H4 (cell line): Measurements from ENCODE around the gene CDKN1C. TPM values are rescaled to one million over a fixed set of nuclear protein-coding genes. Genes with fewer than 3 reads are reported as not detected.

Experiments
- DNase-seq: peaks from one replicate; pipeline ENCODE4 v3.0.0-alpha.2; 2015; ENCODE audit warnings: low spot score
- total RNA-seq: library from RNA; depleted of rRNA; stranded (reverse); fragments of >200 nt; shearing (Covaris generic); gene quantifications from 2 replicates; pipeline ENCODE4 v1.2.3, GENCODE V29; 2014

The CDKN1C gene
- total RNA-seq, 1 experiment from 2014 or later: 5.1 TPM

DNA sequence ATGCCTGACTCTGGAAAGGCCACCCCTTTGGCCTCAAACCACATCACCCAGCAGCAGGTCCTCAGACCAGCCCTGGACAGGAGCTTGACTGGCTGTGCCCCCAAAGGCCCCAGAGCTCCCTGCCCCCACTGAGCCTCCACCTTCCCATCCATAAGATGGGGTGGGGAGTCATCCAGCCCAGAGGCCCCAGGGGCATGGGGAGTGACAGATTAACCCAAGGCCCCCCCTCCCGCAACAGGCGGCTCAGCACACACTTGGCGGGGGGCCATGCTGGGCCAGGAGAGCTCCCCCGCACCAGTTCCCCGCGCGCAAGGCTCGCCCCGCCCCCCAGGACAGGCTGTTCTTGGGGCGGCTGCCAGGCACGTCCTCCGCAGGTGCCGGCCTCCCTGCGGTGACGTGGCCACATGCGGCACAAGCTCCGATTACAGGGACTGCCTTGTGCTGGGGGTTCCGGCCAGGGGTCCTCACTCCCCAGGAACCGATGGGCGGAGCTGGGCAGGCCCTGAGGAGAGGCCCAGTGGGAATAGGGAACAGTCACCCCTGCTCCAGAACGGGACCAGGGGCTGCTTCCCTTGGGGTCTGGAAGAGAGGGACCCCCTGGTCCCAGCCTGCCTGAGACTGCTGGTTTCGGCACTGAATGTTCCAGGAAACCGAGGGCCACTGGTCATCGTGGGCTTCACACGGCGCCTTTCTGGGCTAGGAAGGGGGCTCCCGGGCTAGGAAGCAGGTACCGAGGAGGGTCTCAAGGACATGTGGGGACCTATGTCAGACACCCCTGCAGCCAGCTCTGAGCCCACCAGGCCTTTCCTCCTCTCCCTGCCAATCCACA, 5.1 kb upstream of the CDKN1C start:
- DNase-seq: no peak

DNA sequence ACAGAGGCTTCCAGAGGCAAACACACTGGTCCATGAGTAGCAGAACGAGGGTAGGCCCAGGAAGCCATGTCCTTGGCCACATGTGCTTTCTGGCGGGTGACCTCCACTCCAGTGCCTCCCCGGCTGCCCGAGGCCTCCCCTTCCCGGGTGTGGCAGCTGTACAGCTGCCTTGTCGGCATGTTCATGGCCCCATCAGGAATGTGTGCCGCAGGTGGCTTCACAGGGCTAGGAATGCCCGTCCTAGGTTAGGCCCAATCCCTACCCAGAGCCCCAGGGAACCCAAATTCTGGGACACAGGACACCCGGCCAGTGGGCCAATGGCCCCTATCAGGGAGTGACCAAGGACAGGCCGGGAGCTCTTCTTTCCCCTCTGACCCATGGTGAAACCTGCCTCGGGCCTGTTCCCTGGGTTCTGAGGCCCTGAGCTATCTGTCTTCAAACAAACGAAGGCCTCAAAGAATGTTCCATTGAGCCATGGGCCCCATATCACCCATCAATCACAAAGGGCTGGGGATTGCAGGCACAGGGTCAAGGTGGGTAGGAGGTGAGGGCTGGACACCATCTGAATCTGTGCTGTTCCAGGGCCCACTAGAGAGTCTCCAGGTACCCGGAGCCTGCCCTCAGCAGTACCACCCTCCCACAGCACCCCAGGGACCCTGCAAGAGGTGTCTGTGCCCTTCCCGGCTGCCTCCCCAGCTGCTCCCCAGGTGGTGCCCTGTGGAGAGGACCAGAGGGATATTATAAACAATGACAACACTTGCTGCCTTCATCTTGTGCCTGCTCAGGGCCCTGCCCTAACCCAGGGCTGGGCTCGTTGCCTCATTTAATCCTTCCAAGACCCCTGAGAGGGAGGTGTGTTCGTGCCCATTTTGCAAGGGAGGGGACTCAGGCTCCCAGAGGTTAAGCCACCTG, 4.0 kb upstream of the CDKN1C start:
- no peak for DNase-seq

DNA sequence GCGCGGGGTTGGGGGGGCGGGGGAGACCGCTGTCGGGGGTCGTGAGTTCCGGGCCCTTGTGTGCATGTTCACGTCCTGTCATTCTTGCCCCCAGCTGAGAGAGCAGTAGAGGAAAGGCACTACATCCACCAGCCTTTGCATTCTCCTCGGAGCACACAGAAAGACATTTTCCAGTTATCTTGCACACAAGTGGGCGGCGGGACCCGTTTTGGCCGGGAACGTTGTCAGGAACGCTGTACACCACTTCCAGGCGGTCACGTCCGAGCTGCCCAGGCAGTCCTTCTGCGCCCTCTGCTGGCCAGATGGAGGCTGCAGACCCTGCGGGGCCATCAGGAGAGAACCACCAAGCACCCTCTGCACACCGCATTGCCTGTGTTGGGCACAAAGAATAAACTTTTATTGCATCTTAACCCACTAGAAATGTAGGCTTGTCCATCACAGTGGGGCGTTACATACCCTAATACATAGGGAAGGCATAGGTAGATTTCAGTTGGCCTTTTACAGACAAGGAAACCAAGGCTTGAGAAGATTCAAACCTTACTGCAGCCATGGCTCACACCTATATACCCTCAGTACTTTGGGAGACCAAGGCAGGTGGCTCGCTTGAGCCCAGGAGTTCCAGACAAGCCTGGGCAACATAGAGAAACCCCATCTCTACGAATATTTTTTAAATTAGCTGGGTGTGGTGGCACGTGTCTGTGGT, 2.8 kb upstream of the CDKN1C start:
- peak; percentile 88 for DNase-seq

DNA sequence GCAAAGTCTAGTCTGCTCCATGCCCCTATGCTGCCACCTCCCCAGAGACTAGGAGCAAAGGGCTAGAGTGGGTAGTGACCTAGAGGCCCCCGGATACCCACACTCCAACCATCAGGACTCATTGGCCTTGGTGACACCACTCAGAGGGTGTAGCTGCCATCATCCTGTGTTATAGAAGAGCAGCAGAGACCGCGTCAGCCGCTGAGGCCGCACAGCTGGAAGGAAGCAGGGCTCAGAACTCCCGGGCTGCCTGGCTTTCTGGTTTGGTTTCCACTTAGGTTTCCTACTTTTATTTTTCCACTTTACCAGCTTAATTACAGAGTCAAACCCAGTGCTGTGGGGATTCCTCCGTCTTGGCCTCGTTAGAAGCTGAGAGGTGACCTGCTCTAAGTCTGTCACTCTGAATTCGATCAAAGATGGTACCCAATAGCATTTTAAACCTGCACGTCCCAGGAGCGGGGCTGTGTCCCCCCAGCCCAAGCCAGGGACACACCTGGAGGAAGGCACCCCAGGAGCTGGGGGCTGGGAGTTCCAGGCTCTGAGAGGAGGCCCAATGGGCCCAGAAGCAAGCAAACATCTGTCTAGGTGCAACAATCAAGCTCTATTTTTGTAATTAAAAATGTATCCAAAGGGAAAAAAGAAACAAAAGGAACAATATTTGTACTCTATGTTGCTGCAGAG, 2.1 kb upstream of the CDKN1C start:
- DNase-seq: no peak

DNA sequence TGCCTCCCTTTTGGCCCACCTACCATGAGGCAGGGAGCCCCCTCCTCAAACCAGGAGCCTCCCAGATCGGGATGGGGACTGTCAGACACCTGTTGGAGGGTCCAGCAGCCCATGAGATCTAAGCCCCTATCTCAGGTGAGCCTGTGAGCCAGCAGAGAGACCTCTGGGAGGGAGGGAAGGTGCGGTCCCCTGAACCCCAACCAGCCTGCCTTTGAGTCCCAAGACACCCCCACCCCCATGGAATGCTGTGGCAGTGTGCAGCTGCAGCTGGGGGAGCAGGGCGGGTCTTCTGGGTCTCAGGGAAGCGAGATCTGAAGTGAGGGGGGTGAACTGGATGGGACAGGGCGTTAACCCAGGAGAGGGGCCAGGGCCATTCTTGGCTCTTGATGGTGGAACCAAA, 1.4 kb upstream of the CDKN1C start:
- no peak for DNase-seq

DNA sequence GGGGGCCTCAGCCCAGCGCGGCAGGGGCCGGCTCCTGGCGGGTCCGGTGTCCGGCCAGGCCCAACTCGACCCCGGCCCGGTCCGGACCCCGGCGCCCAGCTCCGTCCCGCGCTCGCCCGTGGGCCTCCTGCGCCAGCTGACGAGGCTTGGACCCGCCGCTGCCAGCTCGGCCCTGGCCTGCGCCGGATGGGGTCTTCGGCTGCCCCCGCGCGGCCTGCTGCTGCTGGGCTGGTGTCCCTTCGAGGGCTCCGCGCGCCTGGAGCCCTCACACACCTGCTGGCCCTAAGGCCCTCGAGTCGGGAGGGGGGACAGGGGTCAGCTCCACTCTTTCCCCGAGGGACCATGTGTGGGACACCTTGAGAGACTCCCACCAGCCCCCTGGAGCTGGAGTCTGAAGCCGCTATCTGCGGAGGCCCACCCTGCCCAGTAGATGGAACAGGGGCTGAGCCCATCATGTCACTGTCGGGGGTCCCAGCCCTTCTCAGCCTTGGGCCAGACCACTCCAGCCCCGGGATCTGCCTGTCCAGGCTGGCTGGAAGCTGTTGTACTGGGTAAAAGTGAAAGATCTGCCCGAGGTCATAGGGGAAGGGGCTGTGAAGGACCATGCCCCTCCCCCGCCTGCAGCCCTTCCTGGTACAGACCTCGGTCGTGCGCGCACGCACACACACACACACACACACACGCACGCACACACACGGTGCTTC, 768 bp upstream of the CDKN1C start:
- DNase-seq: no peak

DNA sequence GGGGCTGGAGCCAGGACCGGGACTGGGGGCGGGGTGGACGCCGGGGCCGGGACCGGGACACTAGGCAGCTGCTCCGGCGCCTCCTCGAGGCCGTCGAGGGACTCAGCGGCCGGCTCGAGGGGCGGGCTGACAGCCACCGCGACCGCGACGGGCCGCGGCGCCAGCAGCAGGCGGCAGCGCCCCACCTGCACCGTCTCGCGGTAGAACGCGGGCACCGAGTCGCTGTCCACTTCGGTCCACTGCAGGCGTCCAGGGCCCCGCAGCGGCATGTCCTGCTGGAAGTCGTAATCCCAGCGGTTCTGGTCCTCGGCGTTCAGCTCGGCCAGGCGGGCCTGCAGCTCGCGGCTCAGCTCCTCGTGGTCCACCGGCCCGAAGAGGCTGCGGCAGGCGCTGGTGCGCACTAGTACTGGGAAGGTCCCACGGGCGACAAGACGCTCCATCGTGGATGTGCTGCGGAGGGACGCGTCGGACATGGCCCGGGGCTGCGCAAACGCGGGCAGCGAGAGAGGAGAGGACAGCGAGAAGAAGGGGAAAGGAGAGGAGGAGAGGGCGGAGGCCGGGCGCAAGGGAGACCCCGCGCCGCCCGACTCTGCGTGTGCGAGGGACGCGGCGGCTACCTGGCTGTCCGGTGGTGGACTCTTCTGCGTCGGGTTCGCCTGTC, 428 bp downstream of the CDKN1C start:
- DNase-seq: peak; percentile 56

DNA sequence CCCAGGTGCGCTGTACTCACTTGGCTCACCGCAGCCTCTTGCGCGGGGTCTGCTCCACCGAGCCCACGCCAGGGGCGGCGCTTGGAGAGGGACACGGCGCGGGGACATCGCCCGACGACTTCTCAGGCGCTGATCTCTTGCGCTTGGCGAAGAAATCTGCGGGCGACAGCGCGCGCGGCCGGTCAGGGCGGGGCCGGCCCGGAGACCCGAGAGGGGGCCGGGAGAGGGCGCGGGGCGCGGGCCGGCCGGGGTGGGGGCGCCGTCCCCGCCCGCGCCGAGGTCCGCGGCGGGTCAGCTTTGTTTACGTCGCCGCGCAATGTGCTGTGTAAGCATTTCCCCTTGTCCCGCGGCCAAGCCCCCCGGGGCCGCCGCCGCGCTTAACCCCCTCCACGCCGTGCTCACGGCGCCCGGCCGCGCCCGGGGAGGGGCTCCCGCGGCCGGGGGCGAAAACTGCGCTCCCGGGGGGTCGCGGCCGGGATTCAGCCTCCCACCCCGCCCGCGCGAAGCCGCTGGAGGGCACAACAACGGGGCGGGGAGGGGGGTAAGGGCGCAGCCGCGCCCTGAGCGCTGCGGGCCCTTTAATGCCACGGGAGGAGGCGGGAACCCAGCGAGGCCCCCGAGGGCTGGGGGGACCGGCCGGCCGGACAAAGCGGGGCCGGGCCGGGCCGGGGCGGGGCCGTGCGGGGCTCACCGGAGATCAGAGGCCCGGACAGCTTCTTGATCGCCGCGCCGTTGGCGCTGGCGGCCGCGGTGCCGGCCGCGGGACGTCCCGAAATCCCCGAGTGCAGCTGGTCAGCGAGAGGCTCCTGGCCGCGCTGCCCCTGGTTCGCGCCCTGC, 1.4 kb downstream of the CDKN1C start:
- DNase-seq: no peak

DNA sequence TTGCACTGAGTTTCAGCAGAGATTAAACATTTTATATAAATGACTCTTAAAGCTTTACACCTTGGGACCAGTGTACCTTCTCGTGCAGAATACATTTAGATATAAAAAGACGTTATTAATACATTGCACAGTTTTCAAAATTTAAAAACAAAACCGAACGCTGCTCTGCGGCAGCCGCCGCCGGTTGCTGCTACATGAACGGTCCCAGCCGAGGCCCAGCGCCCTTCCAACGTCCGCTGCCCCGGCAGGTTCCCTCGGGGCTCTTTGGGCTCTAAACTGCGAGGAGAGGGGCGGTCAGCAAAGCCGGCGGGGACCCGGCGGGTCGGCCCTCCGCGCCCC, 2.0 kb downstream of the CDKN1C start:
- no peak for DNase-seq

DNA sequence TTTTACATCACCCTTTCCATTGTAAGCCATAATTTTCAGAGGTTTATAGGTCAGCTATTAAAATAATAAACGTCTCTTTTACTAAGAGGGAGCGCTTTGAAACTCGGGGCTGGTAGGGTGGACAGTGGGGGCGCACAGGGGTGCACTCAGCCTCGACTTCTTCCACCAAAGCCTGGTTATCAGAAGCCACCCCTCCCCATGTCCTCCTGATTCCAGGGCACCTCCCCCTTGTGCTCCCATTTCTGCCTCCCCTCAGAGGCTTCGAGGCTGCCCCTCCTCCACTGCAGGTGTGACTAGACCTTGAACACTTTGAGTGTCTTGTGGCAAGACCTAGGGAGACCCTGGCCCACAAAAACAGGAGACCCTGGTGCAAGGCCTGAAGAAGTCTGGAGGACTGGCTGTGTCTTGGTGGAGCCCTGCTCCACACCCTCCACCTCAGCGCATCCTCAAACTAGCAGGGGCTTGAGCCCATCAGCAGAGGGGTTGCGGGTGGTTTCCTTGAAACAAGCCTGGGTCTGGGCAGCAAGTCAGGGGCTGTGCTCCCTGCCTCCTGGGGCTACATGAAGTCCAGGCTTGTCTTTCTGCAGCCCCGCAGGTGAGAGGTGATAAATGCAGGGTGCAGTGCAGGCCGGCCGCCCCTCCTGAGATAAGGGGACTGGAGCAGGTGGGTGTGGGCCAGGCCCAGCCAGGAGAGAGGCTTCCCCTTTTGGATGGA, 3.0 kb downstream of the CDKN1C start:
- DNase-seq: no peak

DNA sequence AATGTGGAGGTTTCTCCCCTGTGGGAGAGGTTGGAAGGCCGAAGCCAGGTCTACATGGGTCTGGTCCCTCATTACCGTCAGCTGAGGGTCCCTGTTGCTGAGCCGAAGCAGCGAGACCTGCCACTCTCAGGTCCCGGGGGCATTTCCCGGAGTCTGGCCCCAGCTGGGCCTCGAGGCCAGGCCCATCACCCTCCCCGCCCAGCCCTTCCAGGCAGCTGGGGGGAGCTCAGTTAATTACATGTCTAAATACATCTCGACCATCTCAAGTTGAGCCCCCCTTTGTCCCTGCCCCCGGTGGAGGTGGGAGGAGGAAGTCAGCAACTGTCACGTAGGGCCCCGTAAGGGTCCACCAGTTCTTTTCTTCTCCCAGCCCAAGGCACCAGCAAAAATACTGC, 3.6 kb downstream of the CDKN1C start:
- no peak for DNase-seq

DNA sequence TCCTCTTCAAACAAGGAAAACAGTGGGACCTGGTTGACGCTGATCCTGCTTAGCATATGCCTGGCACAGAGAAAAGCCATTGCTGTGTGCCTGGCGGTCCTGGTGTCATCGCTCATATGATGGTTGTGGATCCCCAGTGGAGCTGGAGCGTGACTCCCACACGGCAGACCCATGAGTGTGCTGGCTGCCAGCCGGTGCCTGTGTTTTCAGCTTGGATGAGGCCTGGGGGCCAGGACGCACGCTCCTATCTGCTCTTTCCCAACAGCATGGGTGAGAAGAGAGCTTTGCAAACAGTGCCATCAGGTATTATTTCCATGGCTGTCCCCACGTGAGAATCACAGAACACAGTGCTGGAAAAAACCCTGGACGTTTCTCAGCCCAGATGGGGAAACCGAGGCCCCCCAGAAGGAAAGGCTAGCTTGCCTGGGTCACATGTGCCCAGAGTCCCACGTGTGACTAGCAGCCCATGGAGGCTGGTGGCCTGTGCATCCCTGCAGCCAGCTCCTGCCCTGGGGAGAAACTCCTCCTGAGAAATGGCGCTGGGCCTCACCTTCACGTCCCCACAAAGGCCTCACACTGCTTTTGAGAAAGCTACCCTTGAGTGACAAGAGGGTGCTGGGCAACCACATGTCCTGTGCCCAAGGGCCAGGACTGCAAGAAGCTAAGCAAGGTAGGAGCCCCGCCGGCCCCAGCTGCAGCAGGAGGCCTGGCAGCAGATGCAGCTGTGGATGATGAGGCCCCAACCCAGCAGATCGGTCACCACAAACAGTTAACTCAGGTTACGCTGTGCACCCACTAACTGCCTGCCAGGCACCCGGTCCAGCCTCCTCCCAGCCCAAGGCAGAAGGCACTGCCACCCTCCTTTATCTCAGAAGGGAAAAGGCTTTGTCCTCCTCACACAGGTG, 4.2 kb downstream of the CDKN1C start:
- DNase-seq: no peak

DNA sequence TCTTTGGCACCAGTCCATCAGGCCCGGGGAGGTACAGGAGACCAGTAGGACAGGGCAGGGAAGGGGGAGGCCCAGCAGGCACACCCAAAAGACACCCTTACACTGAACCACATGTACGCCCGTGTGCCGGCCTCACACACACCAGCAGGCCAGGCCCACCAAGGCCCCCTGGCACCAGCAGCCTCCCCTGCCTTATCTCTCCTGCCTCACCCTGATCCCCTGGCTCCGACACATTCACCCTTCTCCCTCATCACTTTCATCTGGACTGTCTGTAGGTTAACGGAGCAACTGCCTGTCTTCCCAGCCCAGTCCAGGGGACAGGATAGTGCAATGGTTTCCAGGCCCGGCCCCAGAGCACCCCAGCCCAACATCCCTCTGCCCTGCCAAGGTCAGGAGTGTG, 4.9 kb downstream of the CDKN1C start:
- no peak for DNase-seq

DNA sequence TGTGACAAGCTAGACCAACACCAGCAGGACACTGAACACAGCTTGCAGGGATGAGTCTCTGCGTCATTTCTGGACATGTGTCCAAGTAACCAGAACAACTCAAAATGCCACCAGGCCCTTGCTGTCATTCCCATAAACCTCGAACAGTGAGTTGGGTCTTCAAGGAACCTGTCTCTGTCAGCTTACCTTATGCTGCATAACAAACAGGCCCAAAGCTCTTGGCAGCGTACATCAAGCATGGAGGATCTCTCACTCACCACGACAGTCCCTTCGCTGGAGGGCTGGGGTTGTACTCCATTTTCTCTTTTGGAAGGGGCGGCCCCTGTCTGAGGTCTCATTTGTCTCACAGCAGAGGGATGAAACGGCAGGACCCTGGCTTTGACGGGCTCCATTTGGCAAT, 6.8 kb downstream of the CDKN1C start:
- no peak for DNase-seq

DNA sequence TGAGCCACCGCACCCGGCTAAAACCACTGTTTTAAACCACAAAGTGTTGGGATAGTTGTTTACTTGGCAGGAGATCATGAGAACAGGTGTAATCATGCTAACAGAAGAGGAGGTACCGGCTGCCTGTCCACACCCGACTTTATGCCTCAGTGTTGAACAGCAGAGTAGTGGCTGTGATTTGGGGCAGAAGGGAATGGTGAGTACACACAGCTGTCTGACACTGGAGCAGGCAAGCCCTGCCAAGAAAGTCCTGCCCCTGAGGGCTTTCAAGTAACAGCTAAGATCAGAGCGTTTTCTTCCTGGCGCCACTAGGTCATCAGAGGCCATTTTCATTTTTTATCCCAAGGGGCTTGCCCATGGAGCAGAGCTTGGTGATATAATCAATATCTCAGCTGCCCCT, 8.1 kb downstream of the CDKN1C start:
- DNase-seq: no peak

DNA sequence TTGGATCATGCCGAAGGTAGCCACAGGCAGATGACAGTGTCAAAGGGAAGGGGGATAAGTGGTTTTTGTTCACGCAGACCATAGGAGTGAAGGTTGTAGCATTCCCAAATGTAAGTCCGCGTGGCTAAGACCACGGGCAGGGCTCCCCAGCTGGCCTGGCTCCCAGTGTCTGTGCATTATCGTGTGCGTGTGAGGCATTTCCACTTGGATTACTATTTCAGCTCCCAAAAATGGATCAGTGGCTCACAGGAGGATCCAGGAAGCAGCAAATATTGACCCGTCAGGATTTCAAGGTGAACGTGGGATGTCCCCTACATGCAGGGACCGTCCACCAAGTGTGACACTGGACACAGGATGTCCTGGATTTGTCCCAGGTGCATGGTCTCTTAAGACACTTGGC, 10.6 kb downstream of the CDKN1C start:
- no peak for DNase-seq

DNA sequence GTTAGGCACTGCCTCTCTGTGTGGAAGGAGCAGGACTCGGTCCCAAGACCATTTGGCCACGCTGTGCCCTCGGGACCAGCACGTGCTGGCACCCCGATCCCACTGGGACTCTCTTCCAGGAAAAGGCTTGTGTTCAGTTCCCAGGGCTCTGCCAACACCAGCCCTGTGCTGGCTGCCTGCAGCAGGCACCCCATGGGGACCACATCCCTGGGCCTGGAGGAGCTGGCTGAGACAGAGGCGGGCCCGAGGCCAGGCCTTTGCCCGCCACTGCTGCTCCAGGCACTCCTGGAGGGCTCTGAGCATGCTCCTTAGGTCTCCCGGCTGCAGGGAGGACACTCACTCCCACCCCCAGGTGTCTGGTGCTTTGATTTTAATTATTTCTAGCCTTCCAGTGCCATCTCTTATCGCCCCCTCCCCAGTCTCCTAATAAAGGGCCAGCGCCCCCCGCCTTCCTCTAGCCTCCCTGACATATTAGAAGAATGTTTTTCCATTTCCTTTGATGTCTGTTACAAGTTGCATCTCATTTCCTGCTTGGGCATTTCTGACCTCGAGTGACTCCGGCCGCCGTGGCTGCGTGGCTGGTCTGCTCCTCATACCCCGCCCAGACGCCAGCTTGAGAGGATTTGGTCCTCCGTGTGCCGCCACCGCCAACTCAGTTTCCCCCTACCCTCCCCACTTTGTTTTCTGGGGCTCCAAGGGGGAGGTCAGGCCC, 14.4 kb downstream of the CDKN1C start:
- no peak for DNase-seq
